Measurements from ENCODE around the gene PSMB8. TPM values are rescaled to one million over a fixed set of nuclear protein-coding genes. Genes with fewer than 3 reads are reported as not detected.
A peak's percentile ranks its signal among the peaks of the same experiment; 100 is the strongest.

Gene PSMB8
- total and polyA plus RNA-seq, 2 of the 8 experiments (the other 6 are each of a cell fraction or from before 2014, with no cell fraction given), result 18.4 to 43.0 TPM

DNA sequence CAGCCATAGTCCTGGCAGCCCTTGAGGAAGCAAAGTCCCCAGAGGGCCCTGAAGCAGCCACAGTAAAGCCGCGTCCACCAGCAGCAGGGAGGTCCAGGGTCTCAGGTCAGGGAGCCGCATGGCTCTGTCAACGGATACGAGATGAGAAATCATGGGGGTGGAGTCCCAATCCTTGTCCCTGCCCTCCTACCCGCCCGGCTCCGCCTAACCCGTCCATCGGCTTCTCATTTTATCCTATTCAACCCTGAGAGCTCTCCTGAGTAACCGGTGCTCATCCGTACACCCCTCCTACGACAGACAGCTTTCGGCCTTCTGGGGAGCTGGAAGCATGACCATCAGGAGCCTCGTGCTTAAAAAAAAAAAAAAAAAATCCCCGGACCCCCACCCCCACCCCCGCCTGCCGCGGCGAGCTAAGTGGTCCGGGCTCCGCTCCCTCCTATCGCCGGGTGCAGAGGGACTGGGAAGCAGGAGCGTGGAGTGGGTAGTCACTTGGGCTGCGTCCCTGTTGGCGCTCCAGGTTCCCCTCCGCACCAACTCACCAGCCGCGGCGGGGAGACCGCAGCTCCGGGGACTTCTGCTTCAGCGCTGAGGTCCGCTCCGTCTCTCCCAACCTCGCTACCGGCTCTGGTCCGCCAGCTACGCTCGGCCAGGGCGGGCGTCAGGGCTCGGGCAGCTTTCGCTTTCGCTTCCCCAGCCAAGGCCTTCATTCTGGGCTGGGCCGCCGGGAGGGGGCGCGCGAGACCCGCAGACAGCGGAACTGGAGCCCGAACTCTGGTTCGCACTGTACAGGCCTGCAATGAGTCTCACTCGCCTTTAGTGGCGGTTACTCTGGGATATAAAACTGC is 5.5 kb downstream of the PSMB8 start, which contains the start of gene TAP2 (continued):
- TF ChIP-seq CHD2 (IDR thresholded peaks at IDR 0.05; ENCODE audit: low read length), result 0 out of 2 replicates have a peak, but pooled peaks have one; percentile 37
- no peak for TF ChIP-seq MAFK (IDR thresholded peaks at IDR 0.05; ENCODE audit: low read depth, low read length)
- peak; percentile 40; the same call in 1 of the 2 replicates for TF ChIP-seq JUND (IDR thresholded peaks at IDR 0.05; ENCODE audit: low read length)
- TF ChIP-seq EP300 (IDR thresholded peaks at IDR 0.05; ENCODE audit: borderline replicate concordance in 1 of 2, low read depth in 2 of 2, low read length in 2 of 2), result no peak
- TF ChIP-seq CTBP2 (IDR thresholded peaks at IDR 0.05; ENCODE audit: borderline replicate concordance, insufficient read depth, insufficient read length, low read length), result no peak
- peak; percentile 81 for TF ChIP-seq RFX5 (IDR thresholded peaks at IDR 0.05; ENCODE audit: borderline replicate concordance, low read depth, low read length)
- TF ChIP-seq HDAC2 (IDR thresholded peaks at IDR 0.05; ENCODE audit: borderline replicate concordance in 1 of 2, low read depth in 2 of 2, low read length in 2 of 2), result no peak
- TF ChIP-seq GTF2F1 (IDR thresholded peaks at IDR 0.05; ENCODE audit: borderline replicate concordance, low read depth, low read length), result 0 out of 2 replicates have a peak, but pooled peaks have one; percentile 35
- peak; percentile 64 for TF ChIP-seq SAP30 (IDR thresholded peaks at IDR 0.05; ENCODE audit: insufficient read depth, insufficient replicate concordance, low read length)
- no peak for TF ChIP-seq FOSL1 (IDR thresholded peaks at IDR 0.05; ENCODE audit: insufficient read depth, low read depth, low read length)
- TF ChIP-seq SP1 (IDR thresholded peaks at IDR 0.05; ENCODE audit: low read depth, low read length), result no peak
- TF ChIP-seq JUN (IDR thresholded peaks at IDR 0.05; ENCODE audit: low read depth, low read length), result no peak
- no peak for TF ChIP-seq USF2 (IDR thresholded peaks at IDR 0.05; ENCODE audit: low read length)
- peak; percentile 81 to 82; a peak in 3 of 4 replicates for TF ChIP-seq SIN3A (conservative IDR thresholded peaks at IDR 0.05 in 1 of 2, IDR thresholded peaks at IDR 0.05 in 1 of 2; ENCODE audit: low read depth in 1 of 2, low read length in 2 of 2)
- TF ChIP-seq, protein P1, sequence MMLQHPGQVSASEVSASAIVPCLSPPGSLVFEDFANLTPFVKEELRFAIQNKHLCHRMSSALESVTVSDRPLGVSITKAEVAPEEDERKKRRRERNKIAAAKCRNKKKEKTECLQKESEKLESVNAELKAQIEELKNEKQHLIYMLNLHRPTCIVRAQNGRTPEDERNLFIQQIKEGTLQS (IDR thresholded peaks at IDR 0.05; ENCODE audit: insufficient read depth, low read depth, low read length), result no peak
- peak; percentile 63 for TF ChIP-seq PHF8 (conservative IDR thresholded peaks at IDR 0.05; ENCODE audit: low read depth, low read length)
- no peak for TF ChIP-seq BRCA1 (IDR thresholded peaks at IDR 0.05; ENCODE audit: low read depth, low read length)
- no peak for TF ChIP-seq SUZ12 (IDR thresholded peaks at IDR 0.05; ENCODE audit: low read length)
- no peak for TF ChIP-seq BACH1 (IDR thresholded peaks at IDR 0.05; ENCODE audit: low read length)
- no peak for TF ChIP-seq TEAD4 (IDR thresholded peaks at IDR 0.05; ENCODE audit: low read depth, low read length)
- peak; percentile 93 for TF ChIP-seq RBBP5 (IDR thresholded peaks at IDR 0.05; ENCODE audit: borderline replicate concordance, low read depth, low read length)
